Tibial nerve (tissue), 4 donors: ENCODE results near the gene PCED1B. TPM values are rescaled to one million over a fixed set of nuclear protein-coding genes. Genes with fewer than 3 reads are reported as not detected.

ENCODE experiments used
- DNase-seq, 2 donors: peaks; one replicate each; pipeline ENCODE4 v3.0.0-alpha.2; 2019; ENCODE audit warnings: low spot score in 2 of 2
- H3K27ac ChIP-seq, 4 donors: fragments of 200-600 bp; sonication (generic) in 3 of 4; one replicate each; pipeline ENCODE4 v1.5.1; 2017 to 2019; ENCODE audit warnings: mild to moderate bottlenecking in 1 of 4
- H3K27me3 ChIP-seq, 2 donors: fragments of 200-600 bp; sonication (generic) in 1 of 2; one replicate each; pipeline versions ENCODE4 v1.5.1 to v1.6.0; 2017 to 2019
- H3K36me3 ChIP-seq, 3 donors: fragments of 200-600 bp; sonication (generic); one replicate each; pipeline ENCODE4 v1.5.1; 2018 to 2019
- H3K4me1 ChIP-seq, 4 donors: fragments of 200-600 bp; sonication (generic) in 3 of 4; one replicate each; pipeline ENCODE4 v1.5.1; 2017 to 2019
- H3K4me3 ChIP-seq, 4 donors: fragments of 200-600 bp; sonication (generic) in 3 of 4; one replicate each; pipeline ENCODE4 v1.5.1; 2017 to 2019; ENCODE audit warnings: mild to moderate bottlenecking in 1 of 4, moderate library complexity in 1 of 4
- H3K9me3 ChIP-seq, 4 donors: fragments of 200-600 bp; sonication (generic) in 3 of 4; one replicate each; pipeline ENCODE4 v1.5.1; 2017 to 2019
- CTCF ChIP-seq, 5 experiments: fragments of 200-600 bp in 3 of 5; fragments of 450-650 bp in 2 of 5; sonication (generic) in 3 of 5; IDR thresholded peaks; one replicate each; pipeline ENCODE4 v1.5.1; 2016 to 2019; ENCODE audit warnings: antibody characterized with exemption in 5 of 5, mild to moderate bottlenecking in 3 of 5, moderate library complexity in 2 of 5
- EP300 ChIP-seq, 2 donors: sonication (generic); formaldehyde crosslinking; IDR thresholded peaks; one replicate each; pipeline ENCODE4 v1.6.1; 2017; ENCODE audit warnings: antibody characterized with exemption in 2 of 2, mild to moderate bottlenecking in 1 of 2
- POLR2A ChIP-seq, 2 donors: fragments of 450-650 bp; IDR thresholded peaks; one replicate each; pipeline ENCODE4 v1.6.1; 2017; ENCODE audit warnings: antibody characterized with exemption in 2 of 2, mild to moderate bottlenecking in 2 of 2, moderate library complexity in 2 of 2
- WGBS, 2 donors: methylation state at CpG; one replicate each; pipeline ENCODE4 v1.1.5; 2018; 5-methylcytosine and 5-hydroxymethylcytosine counted together
- small RNA-seq: library from RNA; depleted of rRNA; stranded (forward); fragments of <200 nt; gene quantifications from one replicate; pipeline ENCODE3, GENCODE V24; 2016
- total RNA-seq, 4 donors: library from RNA; depleted of rRNA; stranded (reverse); fragments of >200 nt; gene quantifications; one replicate each; pipeline ENCODE4 v1.1.0, GENCODE V29; 2016

Gene PCED1B
- total RNA-seq, 4 donors from 2014 or later, result 0.90 to 2.9 (median 2.2) TPM; not detected in 1

DNA sequence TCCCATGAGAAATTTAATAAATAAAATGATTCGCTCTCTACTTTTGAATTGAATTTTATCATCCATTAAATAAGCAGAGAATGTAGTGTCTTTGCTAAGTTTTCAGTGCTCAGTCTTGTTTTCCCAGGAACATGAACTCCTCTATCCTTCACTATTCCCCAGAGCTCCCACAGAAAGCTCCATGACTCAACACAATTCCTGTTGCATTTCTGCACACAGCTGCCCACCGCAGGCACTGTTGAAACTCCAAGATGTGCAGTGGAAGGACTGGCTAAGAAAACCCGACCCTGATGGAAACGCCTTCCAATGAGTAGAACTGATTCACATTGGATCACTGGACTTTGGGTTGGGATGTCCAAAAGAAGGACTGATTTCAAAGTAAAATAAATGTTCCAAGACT is 202.8 kb downstream of the PCED1B start:
- Histone ChIP-seq H3K27ac (no peak overlapping the region), H3K4me1 (peaks cover 0 to 8% (median 2%) of the 10 kb centered on the region in 4 donors), H3K27me3 (no peaks in the 10 kb centered on the region), H3K9me3 (no peaks in the 10 kb centered on the region), H3K4me3 (no peak overlapping the region), H3K36me3 (no peaks in the 10 kb centered on the region)
- TF ChIP-seq CTCF (IDR thresholded peaks at IDR 0.05), result no peak
- TF ChIP-seq POLR2A (IDR thresholded peaks at IDR 0.05), result no peak
- TF ChIP-seq EP300 (IDR thresholded peaks at IDR 0.05), result no peak
- 76 to 82% methylated on average over 4 of the region's 4 CpGs for WGBS, 2 donors
- DNase-seq, result no peak

Small RNA genes lying within 50 kb of the gene (small RNA-seq; reads per million reads assigned to genes)
- not detected for gene MIR4698

Other genes with a start within 250 kb of the PCED1B start
- 1 to 10 TPM; 1.7 to 6.6 (median 3.1) TPM for gene AMIGO2, start 338 bp downstream of the PCED1B start, total RNA-seq